NCI-H2227 (cell line): ENCODE results near the gene SMO.
A peak's percentile ranks its signal among the peaks of the same experiment; 100 is the strongest.
"Not testable (repeated sequence)": the region's sequence is repeated elsewhere in the genome, so short reads cannot be mapped to it uniquely, and the experiment has no call there.

Experiments
- DNase-seq: peaks from one replicate; lab custom pipeline; 2025; ENCODE audit not compliant: unreplicated experiment; lab: John Stamatoyannopoulos, UW

Gene SMO

DNA sequence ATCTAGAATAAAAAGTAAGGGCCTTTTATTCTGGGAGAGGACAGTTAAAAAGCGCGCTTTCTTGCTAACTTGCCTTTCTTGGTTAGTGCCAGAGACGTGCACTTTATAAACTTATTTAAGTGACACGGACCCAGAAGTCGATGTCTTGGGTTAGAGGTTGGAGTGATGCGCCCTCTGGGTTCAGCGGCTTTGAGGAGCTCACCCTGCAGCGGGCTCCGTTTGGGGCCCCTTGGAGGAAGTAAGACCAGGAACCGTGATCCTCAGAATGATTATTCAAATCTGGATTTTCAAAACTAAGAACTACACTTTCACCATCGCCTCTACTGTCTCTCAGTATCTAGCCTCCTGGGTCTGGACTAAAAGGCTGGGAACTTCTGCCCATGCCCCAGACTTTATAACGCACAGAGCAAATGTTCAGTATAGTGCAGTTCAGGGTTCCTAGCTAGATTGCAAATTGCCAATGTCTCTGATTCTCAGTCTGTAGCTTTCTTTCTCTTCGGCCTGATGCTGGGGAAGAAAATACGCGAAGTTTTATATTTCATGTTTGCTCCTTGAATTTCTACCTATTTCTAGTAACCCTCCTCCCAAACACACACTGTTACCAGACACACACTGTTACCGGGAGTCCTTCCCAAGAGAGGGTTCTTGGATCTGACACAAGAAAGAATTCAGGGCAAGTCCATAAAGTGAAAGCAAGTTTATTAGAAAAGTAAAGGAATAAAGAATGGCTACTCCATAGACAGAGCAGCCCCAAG lies 18.6 kb upstream of the SMO start:
- no peak for DNase-seq

GRCh38 chr7:129170441-129171021 lies 17.9 kb upstream of the SMO start:
- DNase-seq: no peak

- DNase-seq: not testable (repeated sequence)
Observed at GRCh38 chr7:129173861-129174260, 14.6 kb upstream of the SMO start.

DNA sequence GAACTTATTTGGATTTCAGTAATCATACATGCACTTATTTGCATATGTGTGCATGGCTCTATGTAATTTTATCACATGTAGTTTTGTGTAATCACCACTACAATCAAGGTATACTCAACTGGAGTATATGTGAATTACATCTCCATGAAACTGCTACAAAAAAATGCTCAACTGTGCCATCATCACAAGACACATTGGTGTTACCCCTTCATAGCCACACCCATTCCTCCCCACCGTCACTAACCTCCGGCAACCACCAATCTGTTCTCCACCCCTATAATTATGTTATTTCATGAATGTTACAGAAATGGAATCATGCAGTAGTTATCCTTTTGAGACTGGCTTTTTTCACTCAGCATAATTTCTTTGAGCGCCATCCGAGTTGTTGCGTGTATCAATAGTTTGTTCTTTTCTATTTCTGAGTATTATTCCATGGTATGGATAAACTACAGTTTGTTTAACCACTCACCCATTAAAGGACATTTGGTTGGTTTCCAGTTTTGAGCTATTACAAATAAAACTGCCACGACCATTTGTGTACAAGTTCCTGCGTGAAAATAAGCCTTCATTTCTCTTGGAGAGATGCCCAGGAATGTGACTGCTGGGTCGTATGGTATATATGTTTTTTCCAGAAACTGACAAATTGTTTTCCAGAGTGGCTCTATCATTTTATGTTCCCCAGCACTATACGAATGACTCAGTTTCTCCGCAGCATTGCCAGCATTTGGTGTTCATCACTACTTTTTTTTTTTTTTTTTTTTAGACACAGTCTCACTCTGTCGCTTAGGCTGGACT lies 11.3 kb upstream of the SMO start:
- DNase-seq: peak; percentile 88

DNA sequence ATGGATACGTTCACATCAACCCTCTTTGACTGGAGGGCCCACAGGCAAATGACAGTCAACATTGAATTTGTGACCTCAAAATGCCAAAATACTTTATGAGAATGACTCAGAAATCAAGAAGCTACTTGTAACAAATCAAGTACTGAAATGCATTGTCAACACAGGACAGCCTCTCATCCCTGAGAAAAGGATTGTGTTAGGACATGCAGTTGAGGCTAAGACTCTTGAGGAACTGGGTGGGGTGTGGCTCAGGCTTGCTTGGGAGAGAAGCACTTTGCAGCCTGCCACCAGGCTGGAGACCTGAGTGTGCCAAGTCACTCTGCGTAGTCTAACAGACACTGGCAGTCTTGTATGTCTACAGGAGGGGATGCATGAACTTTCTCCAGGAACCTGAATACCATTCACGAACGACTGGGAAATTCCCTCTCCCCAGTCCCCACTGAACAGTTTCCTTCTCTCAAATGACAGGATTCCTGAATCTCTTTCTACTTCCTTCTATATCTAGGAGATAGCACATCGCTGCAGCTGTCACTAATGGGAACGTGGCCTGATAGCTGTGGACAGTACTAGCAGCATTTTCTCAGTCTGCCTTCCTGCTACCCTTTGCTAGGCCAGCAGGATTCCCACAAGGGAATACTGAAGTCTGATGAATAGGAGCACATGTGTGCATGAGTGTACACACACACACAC lies 3.3 kb upstream of the SMO start:
- DNase-seq: no peak

DNA sequence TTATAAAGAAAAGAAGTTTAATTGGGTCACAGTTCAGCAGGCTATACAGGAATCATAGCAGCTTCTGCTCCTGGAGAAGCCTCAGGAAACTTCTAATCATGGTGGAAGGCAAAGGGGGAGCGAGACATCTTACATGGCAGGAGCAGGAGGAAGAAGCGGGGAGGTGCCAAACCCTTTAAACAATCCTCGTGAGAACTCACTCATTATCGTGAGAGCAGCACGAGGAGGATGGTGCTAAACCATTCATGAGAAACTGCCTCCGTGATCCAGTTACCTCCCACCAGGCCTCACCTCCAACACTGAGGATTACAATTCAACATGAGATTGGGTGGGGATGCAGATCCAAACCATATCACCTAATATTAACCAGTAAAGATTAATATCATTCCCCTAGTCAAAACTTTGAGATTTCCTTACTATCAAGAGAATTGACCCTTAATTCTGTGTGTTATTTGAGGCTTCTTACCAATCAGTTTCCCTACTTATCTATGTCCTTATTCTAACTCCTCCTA lies 1.6 kb upstream of the SMO start:
- no peak for DNase-seq

DNA sequence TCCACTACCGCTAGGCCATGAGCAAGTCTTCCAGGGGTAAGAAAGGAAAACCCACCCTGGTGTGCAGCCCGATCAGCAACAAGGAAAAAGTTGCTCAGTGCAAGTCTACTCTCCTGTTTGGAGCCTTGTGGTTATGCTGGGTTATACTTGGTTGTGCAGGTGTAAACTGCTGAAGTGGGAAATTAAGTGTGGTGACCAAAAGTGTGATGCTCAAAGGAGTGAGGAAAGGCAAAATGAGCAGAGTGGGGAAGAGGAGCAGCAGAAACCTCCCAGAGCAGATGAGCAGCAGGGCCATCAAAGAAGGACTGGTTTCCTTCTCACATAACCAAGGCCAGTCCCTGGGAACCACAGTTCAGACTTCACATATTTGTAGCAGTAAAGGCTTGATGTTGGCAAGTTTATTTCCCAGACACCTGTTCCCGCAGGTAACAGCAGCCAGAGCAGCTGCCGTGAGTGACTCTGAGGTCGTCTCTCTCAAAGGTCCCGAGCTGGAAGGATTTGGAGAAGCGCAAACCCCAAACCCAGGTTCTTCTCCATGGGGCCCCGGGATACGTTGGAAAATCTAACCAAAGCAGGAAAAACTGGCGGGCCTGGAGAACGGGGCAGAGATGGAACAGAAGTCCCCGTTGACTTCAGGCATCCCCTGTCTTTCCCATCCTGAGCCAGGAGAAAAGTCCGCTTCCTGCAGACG lies 607 bp upstream of the SMO start:
- DNase-seq: no peak

GRCh38 chr7:129188892-129189660 lies 643 bp downstream of the SMO start:
- peak; percentile 59 for DNase-seq

DNA sequence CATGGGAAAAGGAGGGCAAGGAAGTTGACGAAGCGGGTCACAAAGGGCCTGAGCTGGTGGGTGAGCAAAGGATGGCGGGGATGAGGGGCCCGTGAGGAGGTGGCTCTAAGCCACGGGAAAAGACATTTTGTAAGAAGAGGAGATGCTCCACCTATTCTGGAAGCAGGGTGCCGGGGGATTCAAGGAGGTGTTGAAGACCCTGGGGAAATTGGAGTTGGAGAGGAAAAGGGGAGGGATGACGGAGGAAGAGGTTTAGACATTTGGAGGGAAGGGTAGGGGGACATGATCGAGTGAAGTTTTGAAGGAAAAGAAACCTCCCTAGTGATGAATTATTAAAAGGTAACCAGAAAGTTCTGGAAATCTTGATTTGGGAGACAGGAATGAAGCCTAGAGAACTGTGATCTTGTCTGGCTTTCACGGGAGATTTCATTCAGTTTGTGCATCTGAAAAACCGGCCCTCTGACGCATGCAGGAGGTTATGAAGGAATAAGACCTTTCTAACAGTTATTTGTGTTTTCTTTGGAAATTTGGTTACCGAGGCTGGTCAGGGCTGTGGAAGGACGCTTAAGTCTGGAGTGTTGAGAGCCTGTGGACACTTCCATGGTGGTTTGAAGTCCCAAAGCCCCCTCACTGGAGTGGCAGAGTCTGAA lies 1.4 kb downstream of the SMO start:
- no peak for DNase-seq

DNA sequence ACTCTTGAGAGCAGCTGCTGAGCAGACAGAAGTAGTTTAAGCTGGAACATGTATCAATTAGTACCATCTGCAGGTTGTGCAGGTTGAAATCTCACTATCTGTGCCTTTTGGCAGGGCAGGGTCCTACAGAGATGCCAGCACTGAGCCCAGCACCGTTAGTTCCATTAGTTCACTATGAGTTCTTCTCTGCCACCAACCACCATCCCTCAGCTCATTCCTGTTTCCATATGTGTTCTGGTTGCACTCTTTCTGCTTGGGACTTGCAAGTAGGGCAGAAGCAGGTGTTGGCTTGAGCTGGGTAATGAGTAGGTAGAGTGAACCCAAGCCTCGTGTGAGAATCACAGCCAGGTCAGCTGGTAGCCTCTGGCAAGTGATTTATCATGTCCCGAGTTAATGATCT lies 2.8 kb downstream of the SMO start:
- DNase-seq: no peak

DNA sequence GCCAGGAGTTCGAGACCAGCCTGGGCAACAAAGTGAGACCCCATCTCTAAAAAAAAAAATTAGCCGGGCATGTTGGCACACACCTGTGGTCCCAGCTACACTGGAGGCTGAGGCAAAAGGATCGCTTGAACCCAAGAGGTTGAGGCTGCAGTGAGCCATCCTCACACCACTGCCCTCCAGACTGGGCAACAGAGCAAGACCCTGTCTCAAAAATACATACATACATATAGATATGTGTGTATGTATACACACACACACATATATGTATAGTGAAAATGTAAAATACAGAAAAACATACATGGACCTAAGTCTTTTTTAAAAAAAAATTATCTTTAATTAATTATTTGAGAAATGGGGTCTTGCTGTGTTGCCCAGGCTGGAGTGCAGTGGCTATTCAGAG lies 5.5 kb downstream of the SMO start:
- DNase-seq: no peak

- no peak for DNase-seq
Observed at GRCh38 chr7:129197771-129198170, 9.3 kb downstream of the SMO start.

DNA sequence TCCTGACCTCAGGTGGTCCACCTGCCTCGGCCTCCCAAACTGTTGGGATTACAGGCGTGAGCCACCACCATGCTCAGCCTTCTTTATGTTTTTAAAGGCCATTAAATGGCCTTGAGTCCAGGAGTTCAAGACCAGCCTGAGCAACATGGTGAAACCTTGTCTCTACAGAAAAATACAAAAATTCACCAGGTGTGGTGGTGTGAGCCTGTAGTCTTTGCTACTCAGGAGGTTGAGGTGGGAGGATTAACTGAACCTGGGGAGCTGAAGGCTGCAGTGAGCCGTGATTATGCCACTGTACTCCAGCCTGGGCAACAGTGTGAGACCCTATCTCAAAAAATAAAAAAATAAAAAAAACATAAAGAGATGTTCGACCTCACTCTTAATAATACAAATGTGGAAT lies 11.0 kb downstream of the SMO start:
- no peak for DNase-seq

DNA sequence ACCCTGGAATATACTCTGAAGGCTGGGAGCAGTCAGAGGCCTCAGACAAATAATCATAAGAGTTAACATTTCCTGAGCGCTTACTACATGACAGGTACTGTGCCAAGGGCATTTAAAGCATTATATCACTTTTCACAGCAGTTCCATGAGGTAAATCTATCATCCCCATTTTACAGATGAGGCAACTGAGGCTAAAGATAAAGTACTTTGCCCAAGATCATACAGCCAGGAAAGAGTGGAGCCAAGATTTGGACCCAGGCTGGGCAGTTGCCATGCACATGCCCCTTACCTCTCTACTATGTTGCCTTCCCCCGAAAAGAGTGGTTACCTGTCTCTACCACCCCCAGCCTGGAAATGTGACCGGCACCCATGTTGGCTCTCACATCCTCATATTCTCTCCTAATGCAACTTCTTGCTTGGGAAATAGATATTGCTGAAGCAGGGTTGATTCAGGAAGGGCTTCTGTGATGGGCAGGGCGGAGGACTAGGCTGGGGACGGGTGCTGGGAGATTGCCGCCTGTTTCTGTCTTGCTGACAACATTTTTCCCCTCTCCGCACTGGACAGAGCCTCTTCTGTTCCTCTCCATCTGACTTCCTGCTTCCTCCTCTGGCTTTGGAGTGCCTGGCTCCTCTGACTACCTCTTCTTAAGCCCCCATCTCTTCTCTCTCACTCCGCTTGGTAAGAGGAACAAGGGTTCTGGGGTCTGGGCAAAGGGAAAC lies 13.8 kb downstream of the SMO start:
- DNase-seq: no peak

DNA sequence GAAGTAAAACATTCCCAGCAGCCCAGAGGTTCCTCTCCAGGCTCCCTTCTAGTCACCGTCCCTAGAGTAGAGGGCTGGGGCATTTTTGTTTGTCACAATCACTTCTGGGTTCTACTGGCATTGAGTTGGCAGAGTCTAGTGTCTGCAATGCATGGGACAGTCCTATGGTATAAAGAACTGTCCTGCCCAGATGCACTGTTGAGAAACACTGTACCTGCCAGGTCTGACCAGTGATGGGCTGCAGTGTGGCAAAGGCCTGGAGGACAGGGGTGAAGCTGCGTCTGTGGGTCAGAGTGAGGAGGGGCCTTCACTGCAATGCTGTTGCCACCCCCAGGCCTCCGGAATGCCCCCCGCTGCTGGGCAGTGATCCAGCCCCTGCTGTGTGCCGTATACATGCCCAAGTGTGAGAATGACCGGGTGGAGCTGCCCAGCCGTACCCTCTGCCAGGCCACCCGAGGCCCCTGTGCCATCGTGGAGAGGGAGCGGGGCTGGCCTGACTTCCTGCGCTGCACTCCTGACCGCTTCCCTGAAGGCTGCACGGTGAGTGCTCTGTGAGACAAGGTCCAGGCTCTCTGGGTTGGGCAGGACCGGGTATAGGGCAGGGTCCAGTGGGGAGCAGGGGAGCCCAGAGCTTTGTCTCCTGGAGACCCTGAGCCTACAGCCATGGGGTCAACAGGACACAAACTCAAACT lies 14.8 kb downstream of the SMO start:
- DNase-seq: no peak

DNA sequence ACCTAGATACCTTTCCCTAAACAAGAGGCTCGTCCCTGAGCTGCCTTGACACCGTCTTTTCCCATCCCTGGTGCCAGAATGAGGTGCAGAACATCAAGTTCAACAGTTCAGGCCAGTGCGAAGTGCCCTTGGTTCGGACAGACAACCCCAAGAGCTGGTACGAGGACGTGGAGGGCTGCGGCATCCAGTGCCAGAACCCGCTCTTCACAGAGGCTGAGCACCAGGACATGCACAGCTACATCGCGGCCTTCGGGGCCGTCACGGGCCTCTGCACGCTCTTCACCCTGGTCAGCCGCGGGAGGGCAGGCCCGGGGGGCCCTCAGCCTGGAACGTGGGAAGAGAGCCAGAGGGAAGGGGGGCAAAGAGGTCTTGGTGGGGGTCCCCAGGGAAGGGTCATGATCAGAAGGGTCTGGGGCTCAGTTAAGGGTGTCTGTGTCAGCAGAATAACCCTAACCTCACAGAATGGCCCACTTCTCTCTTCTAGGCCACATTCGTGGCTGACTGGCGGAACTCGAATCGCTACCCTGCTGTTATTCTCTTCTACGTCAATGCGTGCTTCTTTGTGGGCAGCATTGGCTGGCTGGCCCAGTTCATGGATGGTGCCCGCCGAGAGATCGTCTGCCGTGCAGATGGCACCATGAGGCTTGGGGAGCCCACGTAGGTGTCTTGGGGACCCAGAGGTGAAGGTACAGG lies 16.8 kb downstream of the SMO start:
- DNase-seq: no peak

- no peak for DNase-seq
Observed at GRCh38 chr7:129205987-129206785, 17.8 kb downstream of the SMO start.
